ENCODE results near the gene SLC26A11. TPM values are rescaled to one million over a fixed set of nuclear protein-coding genes. Genes with fewer than 3 reads are reported as not detected.

Gene SLC26A11
- total RNA-seq, 1 donor from 2014 or later, result 23.6 TPM

DNA sequence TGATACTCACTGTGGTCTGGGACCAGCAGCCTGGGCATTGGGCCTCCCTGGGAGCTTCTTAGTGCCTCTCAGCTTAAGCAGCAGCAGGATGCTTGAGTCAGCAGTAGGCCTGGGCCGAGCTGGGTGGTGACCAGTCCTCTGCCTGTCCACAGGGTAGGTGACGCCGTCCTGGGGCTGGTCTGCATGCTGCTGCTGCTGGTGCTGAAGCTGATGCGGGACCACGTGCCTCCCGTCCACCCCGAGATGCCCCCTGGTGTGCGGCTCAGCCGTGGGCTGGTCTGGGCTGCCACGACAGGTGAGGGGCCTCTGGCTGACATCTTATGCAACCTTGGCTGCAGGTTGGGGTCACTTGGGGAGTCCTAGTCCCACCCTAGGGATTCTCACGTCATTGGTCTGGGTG is 7.4 kb downstream of the SLC26A11 start:
- Mint-ChIP-seq H3K4me1 (ENCODE audit: unreplicated experiment) (peaks cover 16% of the 10 kb centered on the region), H3K36me3 (peaks cover 29% of the 10 kb centered on the region), H3K27me3 (no peaks in the 10 kb centered on the region), H3K27ac (no peak overlapping the region), H3K4me3 (no peak overlapping the region), H3K9me3 (peaks cover 5% of the 10 kb centered on the region)
- TF ChIP-seq, protein P1, sequence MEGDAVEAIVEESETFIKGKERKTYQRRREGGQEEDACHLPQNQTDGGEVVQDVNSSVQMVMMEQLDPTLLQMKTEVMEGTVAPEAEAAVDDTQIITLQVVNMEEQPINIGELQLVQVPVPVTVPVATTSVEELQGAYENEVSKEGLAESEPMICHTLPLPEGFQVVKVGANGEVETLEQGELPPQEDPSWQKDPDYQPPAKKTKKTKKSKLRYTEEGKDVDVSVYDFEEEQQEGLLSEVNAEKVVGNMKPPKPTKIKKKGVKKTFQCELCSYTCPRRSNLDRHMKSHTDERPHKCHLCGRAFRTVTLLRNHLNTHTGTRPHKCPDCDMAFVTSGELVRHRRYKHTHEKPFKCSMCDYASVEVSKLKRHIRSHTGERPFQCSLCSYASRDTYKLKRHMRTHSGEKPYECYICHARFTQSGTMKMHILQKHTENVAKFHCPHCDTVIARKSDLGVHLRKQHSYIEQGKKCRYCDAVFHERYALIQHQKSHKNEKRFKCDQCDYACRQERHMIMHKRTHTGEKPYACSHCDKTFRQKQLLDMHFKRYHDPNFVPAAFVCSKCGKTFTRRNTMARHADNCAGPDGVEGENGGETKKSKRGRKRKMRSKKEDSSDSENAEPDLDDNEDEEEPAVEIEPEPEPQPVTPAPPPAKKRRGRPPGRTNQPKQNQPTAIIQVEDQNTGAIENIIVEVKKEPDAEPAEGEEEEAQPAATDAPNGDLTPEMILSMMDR (conservative IDR thresholded peaks at IDR 0.05), result no peak
- DNase-seq (ENCODE audit: extremely low spot score, unreplicated experiment), result no peak

DNA sequence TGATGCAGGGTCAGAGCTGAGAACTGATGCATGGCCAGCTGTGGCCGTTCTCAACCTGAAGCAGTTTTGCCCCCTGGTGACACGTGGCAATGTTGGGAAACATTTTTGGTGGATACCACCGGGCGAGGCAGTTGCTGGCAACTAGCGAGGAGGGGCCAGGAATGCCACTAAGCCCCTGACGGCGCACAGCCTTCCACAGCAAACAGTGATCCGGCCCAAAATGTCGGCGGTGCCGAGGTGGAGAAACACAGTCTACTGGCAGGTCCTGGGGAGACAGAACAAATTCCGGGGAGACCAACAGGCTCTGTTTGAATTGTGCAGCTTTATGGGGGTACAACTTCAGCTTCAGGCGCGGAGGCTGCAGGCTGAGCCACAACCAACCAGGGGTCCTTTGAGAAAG is 8.2 kb downstream of the SLC26A11 start:
- TF ChIP-seq, protein P1 (conservative IDR thresholded peaks at IDR 0.05), result no peak
- H3K27me3 Mint-ChIP-seq, result no peaks in the 10 kb centered on the region
- H3K4me1 Mint-ChIP-seq (ENCODE audit: unreplicated experiment), result peaks cover 16% of the 10 kb centered on the region
- H3K36me3 Mint-ChIP-seq, result peaks cover 34% of the 10 kb centered on the region
- peaks cover 5% of the 10 kb centered on the region for H3K9me3 Mint-ChIP-seq
- H3K4me3 Mint-ChIP-seq, result no peak overlapping the region
- no peak overlapping the region for H3K27ac Mint-ChIP-seq
- DNase-seq (ENCODE audit: extremely low spot score, unreplicated experiment), result no peak

DNA sequence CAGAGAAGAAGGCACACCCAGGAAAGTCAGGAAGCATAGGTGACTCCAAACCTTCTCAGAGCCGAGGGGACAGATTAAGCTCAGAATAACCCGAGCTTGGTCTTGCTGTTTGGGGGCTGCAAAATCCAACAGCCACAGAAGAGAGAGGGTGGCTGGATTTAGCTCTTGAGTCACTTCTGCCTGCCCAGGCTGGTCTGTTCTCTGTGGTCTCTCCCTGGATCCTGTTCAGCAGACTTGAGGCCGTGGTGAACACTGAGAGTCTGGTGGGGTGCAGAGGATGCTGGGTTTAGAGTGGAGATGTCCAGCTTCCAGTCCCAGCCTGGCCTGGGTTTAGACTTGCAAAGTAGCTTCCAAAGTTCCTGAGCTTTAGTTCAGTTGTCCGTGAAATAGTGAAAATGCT is 8.8 kb downstream of the SLC26A11 start:
- Mint-ChIP-seq H3K36me3 (peaks cover 35% of the 10 kb centered on the region), H3K27ac (no peak overlapping the region), H3K4me1 (ENCODE audit: unreplicated experiment) (peaks cover 14% of the 10 kb centered on the region), H3K27me3 (no peaks in the 10 kb centered on the region), H3K4me3 (no peak overlapping the region), H3K9me3 (peaks cover 5% of the 10 kb centered on the region)
- DNase-seq (ENCODE audit: extremely low spot score, unreplicated experiment), result no peak
- TF ChIP-seq, protein P1 (conservative IDR thresholded peaks at IDR 0.05), result no peak

DNA sequence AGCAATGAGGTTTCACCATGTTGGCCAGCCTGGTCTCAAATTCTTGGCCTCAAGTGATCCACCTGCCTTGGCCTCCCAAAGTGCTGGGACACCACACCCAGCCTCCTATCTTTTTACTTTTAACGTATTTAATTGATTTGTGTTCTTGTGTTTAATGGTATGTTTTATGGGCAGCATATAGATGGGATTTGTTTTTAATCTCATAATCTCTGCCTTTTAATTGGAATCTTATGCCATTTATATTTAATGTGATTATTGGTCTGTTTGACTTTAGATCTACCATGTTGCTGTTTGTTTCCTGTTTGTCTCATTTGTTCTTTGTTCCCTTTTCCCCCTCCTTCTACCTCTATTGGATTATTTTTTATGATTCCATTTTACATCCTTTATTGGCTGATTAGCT is 12.2 kb downstream of the SLC26A11 start:
- H3K9me3 Mint-ChIP-seq, result peaks cover 5% of the 10 kb centered on the region
- H3K27me3 Mint-ChIP-seq, result no peaks in the 10 kb centered on the region
- H3K4me1 Mint-ChIP-seq (ENCODE audit: unreplicated experiment), result no peaks in the 10 kb centered on the region
- TF ChIP-seq, protein P1 (conservative IDR thresholded peaks at IDR 0.05), result no peak
- H3K27ac Mint-ChIP-seq, result no peak overlapping the region
- peaks cover 36% of the 10 kb centered on the region for H3K36me3 Mint-ChIP-seq
- H3K4me3 Mint-ChIP-seq, result no peak overlapping the region
- no peak for DNase-seq (ENCODE audit: extremely low spot score, unreplicated experiment)

DNA sequence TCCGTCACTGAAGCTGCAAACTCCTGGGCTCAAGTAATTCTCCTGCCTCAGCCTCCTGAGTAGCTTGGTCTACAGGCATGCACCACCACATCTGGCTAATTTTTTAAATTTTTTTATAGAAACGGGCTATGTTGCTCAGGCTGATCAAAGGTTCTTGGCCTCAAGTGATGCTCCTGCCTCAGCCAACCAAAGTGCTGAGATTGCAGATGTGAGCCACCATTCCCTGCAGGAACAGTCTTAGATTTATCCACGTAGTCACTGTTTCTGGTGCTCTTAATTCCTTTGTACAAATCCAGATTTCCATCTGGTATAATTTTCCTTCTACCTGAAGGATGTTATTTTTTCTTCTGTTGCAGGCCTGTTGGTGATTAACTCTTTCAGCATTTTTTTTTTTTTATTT is 13.0 kb downstream of the SLC26A11 start:
- peaks cover 40% of the 10 kb centered on the region for H3K36me3 Mint-ChIP-seq
- H3K9me3 Mint-ChIP-seq, result peaks cover 5% of the 10 kb centered on the region
- no peaks in the 10 kb centered on the region for H3K4me1 Mint-ChIP-seq (ENCODE audit: unreplicated experiment)
- no peaks in the 10 kb centered on the region for H3K27me3 Mint-ChIP-seq
- DNase-seq (ENCODE audit: extremely low spot score, unreplicated experiment), result no peak
- no peak overlapping the region for H3K27ac Mint-ChIP-seq
- no peak overlapping the region for H3K4me3 Mint-ChIP-seq
- TF ChIP-seq, protein P1 (conservative IDR thresholded peaks at IDR 0.05), result no peak

DNA sequence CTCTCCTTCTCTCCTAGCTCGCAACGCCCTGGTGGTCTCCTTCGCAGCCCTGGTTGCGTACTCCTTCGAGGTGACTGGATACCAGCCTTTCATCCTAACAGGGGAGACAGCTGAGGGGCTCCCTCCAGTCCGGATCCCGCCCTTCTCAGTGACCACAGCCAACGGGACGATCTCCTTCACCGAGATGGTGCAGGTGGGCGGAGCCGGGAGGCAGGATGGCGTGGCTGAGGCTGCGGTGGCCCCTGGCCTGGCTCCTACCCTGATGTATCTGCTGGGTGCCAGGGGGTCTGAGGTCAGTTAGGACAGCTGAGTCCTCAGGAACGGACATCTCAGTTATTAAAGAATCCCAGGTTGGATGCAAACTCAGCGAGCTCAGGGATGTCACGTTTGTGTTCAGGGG is 16.7 kb downstream of the SLC26A11 start:
- no peak for DNase-seq (ENCODE audit: extremely low spot score, unreplicated experiment)
- Mint-ChIP-seq H3K36me3 (peaks cover 33% of the 10 kb centered on the region), H3K9me3 (no peaks in the 10 kb centered on the region), H3K27me3 (no peaks in the 10 kb centered on the region), H3K27ac (no peak overlapping the region), H3K4me3 (no peak overlapping the region), H3K4me1 (ENCODE audit: unreplicated experiment) (no peaks in the 10 kb centered on the region)
- TF ChIP-seq, protein P1 (conservative IDR thresholded peaks at IDR 0.05), result no peak

Data from type B pancreatic cell (in vitro differentiated cells).